ENCODE measurements around the gene TMIGD1.

DNA sequence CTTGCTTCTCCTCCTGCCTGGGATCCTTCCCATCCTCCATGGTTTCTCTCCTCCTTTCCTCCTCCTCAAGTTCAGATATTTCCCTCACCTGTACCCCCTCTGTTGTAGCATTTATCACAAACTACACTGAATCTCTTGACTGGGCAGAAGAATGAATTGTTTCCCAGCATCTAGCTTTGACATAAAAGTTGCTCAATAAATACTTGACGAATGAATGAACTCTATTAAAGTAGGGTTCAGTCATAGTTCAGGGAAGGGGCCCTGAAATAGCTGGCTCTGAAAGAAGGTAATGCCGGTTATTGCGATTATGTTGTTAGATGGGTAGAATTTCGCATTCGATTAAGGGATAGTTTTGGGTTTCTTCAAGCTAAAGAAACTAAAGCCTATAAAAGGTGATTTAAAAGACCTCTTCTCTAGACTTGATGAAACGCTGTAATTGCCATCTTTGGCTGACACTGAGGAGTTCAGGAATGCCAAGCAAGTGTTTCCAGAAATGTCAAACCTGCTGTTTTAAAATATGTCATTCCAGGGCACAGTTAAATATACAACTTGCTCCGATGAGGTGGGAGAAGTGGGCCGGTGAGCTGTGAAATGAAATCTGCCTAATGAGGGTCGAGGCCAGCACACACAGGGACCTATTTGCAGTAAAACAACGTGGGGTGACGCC lies 43.9 kb upstream of the TMIGD1 start:
- TF ChIP-seq, protein P1, sequence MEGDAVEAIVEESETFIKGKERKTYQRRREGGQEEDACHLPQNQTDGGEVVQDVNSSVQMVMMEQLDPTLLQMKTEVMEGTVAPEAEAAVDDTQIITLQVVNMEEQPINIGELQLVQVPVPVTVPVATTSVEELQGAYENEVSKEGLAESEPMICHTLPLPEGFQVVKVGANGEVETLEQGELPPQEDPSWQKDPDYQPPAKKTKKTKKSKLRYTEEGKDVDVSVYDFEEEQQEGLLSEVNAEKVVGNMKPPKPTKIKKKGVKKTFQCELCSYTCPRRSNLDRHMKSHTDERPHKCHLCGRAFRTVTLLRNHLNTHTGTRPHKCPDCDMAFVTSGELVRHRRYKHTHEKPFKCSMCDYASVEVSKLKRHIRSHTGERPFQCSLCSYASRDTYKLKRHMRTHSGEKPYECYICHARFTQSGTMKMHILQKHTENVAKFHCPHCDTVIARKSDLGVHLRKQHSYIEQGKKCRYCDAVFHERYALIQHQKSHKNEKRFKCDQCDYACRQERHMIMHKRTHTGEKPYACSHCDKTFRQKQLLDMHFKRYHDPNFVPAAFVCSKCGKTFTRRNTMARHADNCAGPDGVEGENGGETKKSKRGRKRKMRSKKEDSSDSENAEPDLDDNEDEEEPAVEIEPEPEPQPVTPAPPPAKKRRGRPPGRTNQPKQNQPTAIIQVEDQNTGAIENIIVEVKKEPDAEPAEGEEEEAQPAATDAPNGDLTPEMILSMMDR (IDR thresholded peaks at IDR 0.05) = peak in 1 of 4 experiments; percentile 2
- no peak for TF ChIP-seq POLR2A (IDR thresholded peaks at IDR 0.05)
